Left lung (tissue), 10 donors: ENCODE data around the gene ARHGAP21. TPM values are rescaled to one million over a fixed set of nuclear protein-coding genes. Genes with fewer than 3 reads are reported as not detected.

Experiments used
- ATAC-seq: fragments of 200-7000 bp; cut with Tn5 transposase; one replicate; pipeline ENCODE4 v1.9.1; 2020; ENCODE audit warnings: moderate library complexity
- DNase-seq, 4 donors: peaks; one replicate each; pipeline ENCODE4 v3.0.0-alpha.2; 2013 to 2020
- H3K27ac ChIP-seq, 2 donors: fragments of 200-600 bp; sonication (generic) in 1 of 2; one replicate each; pipeline versions ENCODE4 v1.5.0 to v1.8.0; 2020 to 2021
- H3K27me3 ChIP-seq, 2 donors: fragments of 200-600 bp; sonication (generic) in 1 of 2; one replicate each; pipeline versions ENCODE4 v1.5.0 to v1.8.0; 2020 to 2021
- H3K36me3 ChIP-seq, 2 donors: fragments of 200-600 bp; sonication (generic) in 1 of 2; one replicate each; pipeline versions ENCODE4 v1.5.0 to v1.8.0; 2020 to 2021
- H3K4me1 ChIP-seq, 2 donors: fragments of 200-600 bp; one replicate each; pipeline ENCODE4 v1.8.0; 2021
- H3K4me3 ChIP-seq, 2 donors: fragments of 200-600 bp; sonication (generic) in 1 of 2; one replicate each; pipeline versions ENCODE4 v1.5.0 to v1.8.0; 2020 to 2021; ENCODE audit warnings: mild to moderate bottlenecking in 1 of 2
- H3K9me3 ChIP-seq, 2 donors: fragments of 200-600 bp; sonication (generic) in 1 of 2; one replicate each; pipeline versions ENCODE4 v1.5.0 to v1.8.0; 2020 to 2021
- intact Hi-C, 2 donors: fragments of 100-400 bp; cut with DNase I; formaldehyde crosslinking; loops; one replicate each; pipeline versions ENCODE4 v1.11.2 to v1.14.2; 2022
- polyA plus RNA-seq, 6 donors: library from polyadenylated mRNA; unstranded; fragments of 120-200 nt; gene quantifications; one replicate each; pipeline ENCODE4 v1.2.1, GENCODE V29; 2013; ENCODE audit not compliant: insufficient read length in 6 of 6
- total RNA-seq, 2 donors: library from RNA; stranded (reverse); fragmentation: NEBNext Ultra II Directional; extraction: Animal tissue kit (Norgen Biotek cat#: 25700); gene quantifications; one replicate each; pipeline ENCODE4 v1.2.1, GENCODE V29; 2021
- TF ChIP-seq, protein P1 (sequence below), 2 donors: fragments of 200-600 bp; sonication (generic) in 1 of 2; IDR thresholded peaks; one replicate each; pipeline versions ENCODE4 v1.5.0 to v1.8.0; 2021; ENCODE audit warnings: antibody characterized with exemption in 2 of 2
- donor health status: DM: no; HTN: yes; CAD: no.
- donor health status: DM: no; HTN: no; CAD: no.

The ARHGAP21 gene
- total and polyA plus RNA-seq, 8 donors: 74.3 to 155 (median 126) TPM

GRCh38 chr10:24597426-24597825, 126.3 kb downstream of the ARHGAP21 start:
- Histone ChIP-seq H3K9me3 (no peaks in the 10 kb centered on the region), H3K27me3 (no peaks in the 10 kb centered on the region), H3K4me3 (no peak overlapping the region), H3K4me1 (no peaks in the 10 kb centered on the region), H3K36me3 (peaks cover 0 to 91% of the 10 kb centered on the region in 2 donors), H3K27ac (no peak overlapping the region)
- TF ChIP-seq, protein P1, sequence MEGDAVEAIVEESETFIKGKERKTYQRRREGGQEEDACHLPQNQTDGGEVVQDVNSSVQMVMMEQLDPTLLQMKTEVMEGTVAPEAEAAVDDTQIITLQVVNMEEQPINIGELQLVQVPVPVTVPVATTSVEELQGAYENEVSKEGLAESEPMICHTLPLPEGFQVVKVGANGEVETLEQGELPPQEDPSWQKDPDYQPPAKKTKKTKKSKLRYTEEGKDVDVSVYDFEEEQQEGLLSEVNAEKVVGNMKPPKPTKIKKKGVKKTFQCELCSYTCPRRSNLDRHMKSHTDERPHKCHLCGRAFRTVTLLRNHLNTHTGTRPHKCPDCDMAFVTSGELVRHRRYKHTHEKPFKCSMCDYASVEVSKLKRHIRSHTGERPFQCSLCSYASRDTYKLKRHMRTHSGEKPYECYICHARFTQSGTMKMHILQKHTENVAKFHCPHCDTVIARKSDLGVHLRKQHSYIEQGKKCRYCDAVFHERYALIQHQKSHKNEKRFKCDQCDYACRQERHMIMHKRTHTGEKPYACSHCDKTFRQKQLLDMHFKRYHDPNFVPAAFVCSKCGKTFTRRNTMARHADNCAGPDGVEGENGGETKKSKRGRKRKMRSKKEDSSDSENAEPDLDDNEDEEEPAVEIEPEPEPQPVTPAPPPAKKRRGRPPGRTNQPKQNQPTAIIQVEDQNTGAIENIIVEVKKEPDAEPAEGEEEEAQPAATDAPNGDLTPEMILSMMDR (IDR thresholded peaks at IDR 0.05): no peak
- intact Hi-C loops: no loop called here
- DNase-seq (no peak), ATAC-seq (no peak)

DNA sequence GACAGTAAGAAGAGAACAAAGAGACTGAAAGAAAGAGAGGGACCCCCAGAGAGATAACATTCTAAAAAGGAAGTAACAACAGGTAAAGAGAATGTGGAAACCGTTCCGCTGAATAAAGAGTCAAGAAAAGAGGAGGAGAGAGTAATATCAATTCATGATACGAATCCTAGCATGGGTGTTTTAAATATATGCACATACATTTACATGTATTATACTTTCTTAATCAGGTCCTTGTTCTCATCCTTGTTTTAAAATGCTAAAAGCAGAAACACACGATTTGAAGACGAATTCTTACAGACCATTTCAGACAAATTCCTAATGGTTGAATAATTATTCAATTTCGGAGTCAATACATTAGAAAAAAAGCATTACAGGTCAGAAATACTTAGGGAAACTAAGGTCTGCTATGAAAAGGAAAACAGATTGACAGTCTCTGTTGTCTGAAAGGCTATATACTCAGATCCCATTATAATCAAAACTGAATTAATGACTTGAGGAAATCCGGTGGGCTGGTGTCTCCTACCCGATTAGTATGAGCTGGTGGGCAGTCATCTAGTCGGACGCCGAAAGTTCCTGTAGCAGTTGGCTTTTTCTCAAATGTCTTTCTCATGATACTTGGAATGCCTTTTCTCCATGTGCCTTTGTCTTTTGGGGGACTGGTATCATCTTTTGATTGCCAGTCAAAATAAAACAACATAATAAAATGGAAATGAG, 127.3 kb downstream of the ARHGAP21 start:
- no peaks in the 10 kb centered on the region for H3K27me3 ChIP-seq
- no peaks in the 10 kb centered on the region for H3K9me3 ChIP-seq

DNA sequence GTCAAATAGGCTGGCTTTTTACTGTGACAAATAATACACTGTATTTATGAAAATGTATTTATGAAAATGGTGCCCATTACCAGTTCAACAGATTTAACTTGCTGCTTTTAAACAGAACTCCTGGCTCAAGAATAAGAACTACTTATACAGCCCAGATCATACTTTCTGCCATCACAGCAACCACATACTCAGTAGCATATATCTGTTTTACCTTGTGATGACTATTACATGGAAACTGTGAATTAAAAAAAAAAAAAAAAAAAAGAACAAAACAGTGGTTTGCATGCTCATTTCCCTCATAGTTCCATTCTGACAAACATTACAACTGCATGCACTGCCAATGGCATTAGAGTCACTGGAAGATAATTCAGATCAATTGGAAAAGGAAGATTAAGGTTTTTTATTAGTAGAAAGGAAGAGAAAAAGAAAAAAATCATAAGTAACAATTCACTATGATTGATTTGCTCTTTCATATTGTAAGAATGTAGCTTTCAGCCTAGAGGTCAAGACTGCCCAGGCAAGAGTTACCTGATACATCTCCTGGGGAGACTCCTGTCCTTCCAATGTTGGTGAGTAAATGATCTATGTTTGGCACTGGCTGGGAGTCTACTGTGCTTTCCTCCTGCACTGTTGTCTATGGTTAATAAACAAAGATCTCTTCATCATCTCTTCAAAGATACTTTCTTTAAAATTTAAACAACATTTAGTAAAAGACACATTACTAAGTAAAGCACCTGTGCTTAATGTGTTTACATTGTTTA, 132.8 kb downstream of the ARHGAP21 start:
- peaks cover 0 to 89% of the 10 kb centered on the region in 2 donors for H3K36me3 ChIP-seq
- ATAC-seq (no peak), DNase-seq (no peak)
- H3K27ac ChIP-seq: no peak overlapping the region
- H3K4me3 ChIP-seq: no peak overlapping the region
- no peaks in the 10 kb centered on the region for H3K4me1 ChIP-seq
- intact Hi-C loops: no loop called here
- no peaks in the 10 kb centered on the region for H3K9me3 ChIP-seq
- TF ChIP-seq, protein P1 (IDR thresholded peaks at IDR 0.05): no peak
- no peaks in the 10 kb centered on the region for H3K27me3 ChIP-seq

More for the DNA sequence above, 127.3 kb downstream of the ARHGAP21 start:
- peaks cover 0 to 94% of the 10 kb centered on the region in 2 donors for H3K36me3 ChIP-seq
- no peaks in the 10 kb centered on the region for H3K4me1 ChIP-seq
- H3K4me3 ChIP-seq: no peak overlapping the region
- TF ChIP-seq, protein P1 (IDR thresholded peaks at IDR 0.05): no peak
- intact Hi-C loops: no loop called here
- DNase-seq (no peak), ATAC-seq (no peak)
- no peak overlapping the region for H3K27ac ChIP-seq

GRCh38 chr10:24589265-24589664, 134.4 kb downstream of the ARHGAP21 start:
- DNase-seq: no peak
- no peaks in the 10 kb centered on the region for H3K27me3 ChIP-seq
- H3K27ac ChIP-seq: no peak overlapping the region
- H3K4me3 ChIP-seq: no peak overlapping the region
- intact Hi-C loops: no loop called here
- H3K4me1 ChIP-seq: no peaks in the 10 kb centered on the region
- H3K36me3 ChIP-seq: peaks cover 0 to 87% of the 10 kb centered on the region in 2 donors
- H3K9me3 ChIP-seq: no peaks in the 10 kb centered on the region
- TF ChIP-seq, protein P1 (IDR thresholded peaks at IDR 0.05): no peak
- no peak for ATAC-seq

DNA sequence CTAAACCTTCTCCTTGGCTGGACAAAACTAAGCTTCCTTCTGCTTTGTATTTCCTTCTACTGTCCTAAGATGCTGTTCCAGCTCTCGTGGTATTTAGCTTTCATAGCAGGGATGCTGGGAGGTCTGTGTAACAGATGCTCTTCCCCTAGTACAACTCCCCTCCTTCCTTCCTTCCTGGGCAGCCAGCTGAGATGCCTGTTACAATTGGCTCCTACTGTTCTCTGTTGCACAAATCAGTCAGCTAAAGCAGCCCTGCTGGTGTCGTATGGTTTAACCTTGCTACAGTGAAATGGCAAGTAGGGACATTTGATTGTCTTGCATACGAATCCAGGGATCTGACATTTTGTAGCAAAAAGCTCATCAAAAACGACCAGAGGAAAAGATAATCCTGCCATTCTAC, 143.8 kb downstream of the ARHGAP21 start:
- no peaks in the 10 kb centered on the region for H3K4me1 ChIP-seq
- H3K27me3 ChIP-seq: no peaks in the 10 kb centered on the region
- H3K27ac ChIP-seq: no peak overlapping the region
- no peak for ATAC-seq
- peaks cover 0 to 5% of the 10 kb centered on the region in 2 donors for H3K36me3 ChIP-seq
- TF ChIP-seq, protein P1 (IDR thresholded peaks at IDR 0.05): no peak
- H3K4me3 ChIP-seq: no peak overlapping the region
- intact Hi-C loops: no loop called here
- H3K9me3 ChIP-seq: no peaks in the 10 kb centered on the region
- DNase-seq: no peak
